HepG2 (cell line): ENCODE measurements around the gene CCDC121. TPM values are rescaled to one million over a fixed set of nuclear protein-coding genes. Genes with fewer than 3 reads are reported as not detected.
A peak's percentile ranks its signal among the peaks of the same experiment; 100 is the strongest.

Source experiments
- ARID2 ChIP-seq: sonication (generic); formaldehyde crosslinking; IDR thresholded peaks from 2 replicates; pipeline ENCODE4 v1.8.1; 2022; ENCODE audit warnings: mild to moderate bottlenecking, missing genetic modification reagents, borderline replicate concordance
- ARID3A ChIP-seq: IDR thresholded peaks from 2 replicates; pipeline ENCODE4 v1.6.1; 2012; ENCODE audit warnings: low read depth, low read length, improper control_type of control experiment
- DNMT3B ChIP-seq: conservative IDR thresholded peaks from 2 replicates; pipeline ENCODE4 v1.6.1; 2016; ENCODE audit warnings: missing biosample characterization, control low read depth
- ELF1 ChIP-seq: sonication (generic); formaldehyde crosslinking; IDR thresholded peaks from 2 replicates; pipeline ENCODE4 v1.4.0; 2020; ENCODE audit warnings: missing genetic modification reagents
- GFI1 ChIP-seq: sonication (generic); formaldehyde crosslinking; IDR thresholded peaks from 2 replicates; pipeline ENCODE4 v1.5.0; 2020; ENCODE audit warnings: missing genetic modification reagents, mild to moderate bottlenecking, borderline replicate concordance
- KLF9 ChIP-seq: IDR thresholded peaks from 2 replicates; pipeline ENCODE4 v1.6.1; 2016; ENCODE audit warnings: low read depth
- RXRA ChIP-seq: sonication (generic); formaldehyde crosslinking; IDR thresholded peaks from 2 replicates; pipeline ENCODE4 v1.5.1; 2020; ENCODE audit warnings: missing genetic modification reagents
- ZBED4 ChIP-seq: sonication (generic); formaldehyde crosslinking; IDR thresholded peaks from 2 replicates; pipeline ENCODE4 v1.4.0; 2020; ENCODE audit warnings: missing genetic modification reagents, borderline replicate concordance
- ZFAT ChIP-seq: sonication (generic); formaldehyde crosslinking; conservative IDR thresholded peaks from 2 replicates; pipeline ENCODE4 v1.8.1; 2023; ENCODE audit warnings: missing genetic modification reagents, inconsistent platforms
- ZNF343 ChIP-seq: sonication (generic); formaldehyde crosslinking; IDR thresholded peaks from 2 replicates; pipeline ENCODE4 v1.4.0; 2020; ENCODE audit warnings: mild to moderate bottlenecking, missing genetic modification reagents
- ZNF598 ChIP-seq: sonication (generic); formaldehyde crosslinking; IDR thresholded peaks from 2 replicates; pipeline ENCODE4 v1.5.1; 2020; ENCODE audit warnings: mild to moderate bottlenecking, missing genetic modification reagents, borderline replicate concordance
- ZNF670 ChIP-seq: sonication (generic); formaldehyde crosslinking; IDR thresholded peaks from 2 replicates; pipeline ENCODE4 v1.8.0; 2022; ENCODE audit warnings: mild to moderate bottlenecking, missing genetic modification reagents, borderline replicate concordance
- ZNF737 ChIP-seq: sonication (generic); formaldehyde crosslinking; IDR thresholded peaks from 2 replicates; pipeline ENCODE4 v1.5.0; 2020; ENCODE audit warnings: missing genetic modification reagents, mild to moderate bottlenecking, borderline replicate concordance
- ZNF790 ChIP-seq: sonication (generic); formaldehyde crosslinking; IDR thresholded peaks from 2 replicates; pipeline ENCODE4 v1.8.0; 2022; ENCODE audit warnings: missing genetic modification reagents, mild to moderate bottlenecking, borderline replicate concordance
- ZNF800 ChIP-seq: sonication (generic); formaldehyde crosslinking; IDR thresholded peaks from 2 replicates; pipeline ENCODE4 v1.4.0; 2020; ENCODE audit warnings: missing genetic modification reagents
- polyA plus RNA-seq, 8 experiments: library from polyadenylated mRNA; depleted of rRNA in 3 of 8; stranded (reverse) in 7 of 8; unstranded in 1 of 8; fragments of >200 nt; fragmentation: Illumina TruSeq in 4 of 8; extraction: Trizol in 4 of 8; gene quantifications; 2 replicates each; pipeline versions ENCODE4 v1.2.1 to v1.2.3, GENCODE V29; 2011 to 2016; ENCODE audit warnings: low read depth in 4 of 8, missing spikeins in 1 of 8, mixed read lengths in 1 of 8; ENCODE audit not compliant: insufficient read depth in 1 of 8
- total RNA-seq, 5 experiments: library from RNA; depleted of rRNA; stranded (reverse); fragments of >200 nt; fragmentation: Illumina TruSeq; extraction: Trizol; gene quantifications; 2 replicates each; pipeline ENCODE4 v1.2.3, GENCODE V29; 2016; ENCODE audit warnings: low read depth in 1 of 5
- TF ChIP-seq, protein P1 (sequence below), 2 experiments: sonication (generic) in 1 of 2; formaldehyde crosslinking in 1 of 2; IDR thresholded peaks; 2 replicates each; pipeline versions ENCODE4 v1.5.1 to v1.6.1; 2011 to 2020; ENCODE audit warnings: borderline replicate concordance in 1 of 2, low read depth in 1 of 2, low read length in 1 of 2, mild to moderate bottlenecking in 1 of 2, missing genetic modification reagents in 1 of 2, moderate library complexity in 1 of 2

Gene CCDC121
- total and polyA plus RNA-seq, 2 of the 13 experiments (the other 11 are each of a cell fraction or from before 2014, with no cell fraction given): 1.9 to 3.0 TPM

DNA sequence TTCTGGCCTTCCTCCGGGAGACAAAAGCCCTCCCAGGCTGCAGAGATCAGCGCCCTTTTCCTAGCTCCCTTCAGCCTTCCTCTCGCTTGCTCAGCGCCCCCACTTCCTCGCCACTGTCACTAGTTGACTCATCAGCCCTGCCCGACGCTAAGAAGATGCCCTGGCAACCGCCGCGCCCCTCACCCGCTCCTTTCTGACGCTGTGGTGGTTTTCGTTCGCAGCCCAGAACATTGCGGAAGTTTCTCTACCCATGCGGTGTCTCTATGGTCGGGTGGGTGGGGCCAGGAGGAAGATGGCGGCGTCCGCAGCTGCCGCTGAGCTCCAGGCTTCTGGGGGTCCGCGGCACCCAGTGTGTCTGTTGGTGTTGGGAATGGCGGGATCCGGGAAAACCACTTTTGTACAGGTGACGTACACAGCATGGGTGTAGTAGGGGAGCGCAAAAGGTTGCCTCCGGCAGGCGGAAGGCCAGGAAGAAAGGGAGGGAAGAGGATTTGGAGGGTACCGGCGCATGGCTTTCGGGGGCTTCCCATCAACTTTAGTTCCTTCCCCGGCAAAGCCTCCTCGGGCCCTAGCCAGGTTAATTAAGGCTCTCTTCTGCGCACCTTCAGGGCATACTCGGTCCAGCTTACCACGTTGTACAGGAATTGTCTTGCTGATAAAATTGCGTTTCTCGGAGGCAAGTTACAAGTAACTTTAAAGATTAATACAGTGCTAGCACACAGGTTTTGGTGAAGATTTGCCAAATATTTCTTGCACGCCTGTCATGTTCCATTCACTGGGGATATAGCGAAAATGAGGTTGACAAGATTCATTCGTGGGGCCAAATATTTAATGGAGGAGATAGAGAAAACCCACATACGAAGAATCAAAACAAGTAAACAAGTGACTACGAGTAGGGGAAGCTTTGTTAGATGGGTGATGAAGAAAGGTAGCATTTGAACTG, at the start of gene CCDC121, which contains the start of gene GPN1 (continued):
- TF ChIP-seq ZNF737 (peak; percentile 84; the same call in 1 of the 2 replicates), DNMT3B (CRISPR knock-in tag) (no peak), ZNF790 (peak; percentile 67; the same call in 1 of the 2 replicates), ZNF800 (CRISPR knock-in tag) (0 out of 2 replicates have a peak, but pooled peaks have one; percentile 59), GFI1 (peak; percentile 62; the same call in 1 of the 2 replicates), KLF9 (peak; percentile 96), ZNF343 (CRISPR knock-in tag) (no peak), ZNF670 (CRISPR knock-in tag) (peak; percentile 85), ARID2 (CRISPR knock-in tag) (no peak), RXRA (CRISPR knock-in tag) (peak; percentile 19; the same call in 1 of the 2 replicates), ARID3A (no peak), ELF1 (peak; percentile 89), ZBED4 (CRISPR knock-in tag) (peak; percentile 51; the same call in 1 of the 2 replicates), ZNF598 (CRISPR knock-in tag) (peak; percentile 99), ZFAT (CRISPR knock-in tag) (no peak)
- TF ChIP-seq, protein P1, sequence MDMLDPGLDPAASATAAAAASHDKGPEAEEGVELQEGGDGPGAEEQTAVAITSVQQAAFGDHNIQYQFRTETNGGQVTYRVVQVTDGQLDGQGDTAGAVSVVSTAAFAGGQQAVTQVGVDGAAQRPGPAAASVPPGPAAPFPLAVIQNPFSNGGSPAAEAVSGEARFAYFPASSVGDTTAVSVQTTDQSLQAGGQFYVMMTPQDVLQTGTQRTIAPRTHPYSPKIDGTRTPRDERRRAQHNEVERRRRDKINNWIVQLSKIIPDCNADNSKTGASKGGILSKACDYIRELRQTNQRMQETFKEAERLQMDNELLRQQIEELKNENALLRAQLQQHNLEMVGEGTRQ (IDR thresholded peaks at IDR 0.05; ENCODE audit: low read depth, low read length): no peak
- TF ChIP-seq, protein P1 (CRISPR knock-in tag; IDR thresholded peaks at IDR 0.05; ENCODE audit: borderline replicate concordance): no peak; the same call in 1 of the 2 replicates
